Testis (tissue), 2 donors: ENCODE data around the gene OTOG.

Experiments used
- CTCF ChIP-seq, 3 experiments: fragments of 450-650 bp in 2 of 3; fragments of 200-600 bp in 1 of 3; sonication (generic) in 1 of 3; IDR thresholded peaks; one replicate each; pipeline ENCODE4 v1.5.1; 2016 to 2019; ENCODE audit warnings: antibody characterized with exemption in 3 of 3, mild to moderate bottlenecking in 2 of 3, moderate library complexity in 1 of 3
- POLR2A ChIP-seq: fragments of 450-650 bp; IDR thresholded peaks from one replicate; pipeline ENCODE4 v1.6.1; 2017; ENCODE audit warnings: antibody characterized with exemption, mild to moderate bottlenecking, moderate library complexity

GRCh38 chr11:17588166-17588565, 41.1 kb downstream of the OTOG start:
- TF ChIP-seq CTCF (IDR thresholded peaks at IDR 0.05): no peak
- TF ChIP-seq POLR2A: no peak
